ENCODE measurements around the gene CNTN2.

- TF ChIP-seq POLR2AphosphoS5 (IDR thresholded peaks at IDR 0.05; ENCODE audit: insufficient read depth in 1 of 2, low read depth in 1 of 2) (no peak), CTCF (IDR thresholded peaks at IDR 0.05) (no peak), POLR2A (IDR thresholded peaks at IDR 0.05) (no peak)
These were observed 46.0 kb upstream of the CNTN2 start for GRCh38 chr1:204996981-204997380.
